ENCODE data around the gene GTF2B.
A peak's percentile ranks its signal among the peaks of the same experiment; 100 is the strongest.

DNA sequence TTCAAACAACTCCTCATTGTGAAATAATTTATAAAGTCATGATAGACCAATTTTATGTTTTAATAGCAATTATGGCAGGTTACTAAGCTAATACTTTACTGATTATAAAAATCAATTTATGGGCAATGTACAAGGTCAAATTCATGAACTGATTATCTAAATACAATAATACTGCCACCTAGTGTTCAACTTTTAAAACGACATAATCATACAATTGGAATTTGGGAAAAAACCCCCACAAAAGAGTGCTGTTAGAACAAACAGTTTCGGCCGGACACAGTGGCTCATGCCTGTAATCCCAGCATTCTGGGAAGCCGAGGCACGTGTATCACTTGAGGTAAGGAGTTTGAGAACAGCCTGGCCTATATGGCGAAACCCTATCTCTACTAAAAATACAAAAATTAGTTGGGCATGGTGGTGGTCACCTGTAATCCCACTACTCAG, 14.0 kb downstream of the GTF2B start:
- no peak for TF ChIP-seq POLR2A (IDR thresholded peaks at IDR 0.05)
- TF ChIP-seq, protein P1, sequence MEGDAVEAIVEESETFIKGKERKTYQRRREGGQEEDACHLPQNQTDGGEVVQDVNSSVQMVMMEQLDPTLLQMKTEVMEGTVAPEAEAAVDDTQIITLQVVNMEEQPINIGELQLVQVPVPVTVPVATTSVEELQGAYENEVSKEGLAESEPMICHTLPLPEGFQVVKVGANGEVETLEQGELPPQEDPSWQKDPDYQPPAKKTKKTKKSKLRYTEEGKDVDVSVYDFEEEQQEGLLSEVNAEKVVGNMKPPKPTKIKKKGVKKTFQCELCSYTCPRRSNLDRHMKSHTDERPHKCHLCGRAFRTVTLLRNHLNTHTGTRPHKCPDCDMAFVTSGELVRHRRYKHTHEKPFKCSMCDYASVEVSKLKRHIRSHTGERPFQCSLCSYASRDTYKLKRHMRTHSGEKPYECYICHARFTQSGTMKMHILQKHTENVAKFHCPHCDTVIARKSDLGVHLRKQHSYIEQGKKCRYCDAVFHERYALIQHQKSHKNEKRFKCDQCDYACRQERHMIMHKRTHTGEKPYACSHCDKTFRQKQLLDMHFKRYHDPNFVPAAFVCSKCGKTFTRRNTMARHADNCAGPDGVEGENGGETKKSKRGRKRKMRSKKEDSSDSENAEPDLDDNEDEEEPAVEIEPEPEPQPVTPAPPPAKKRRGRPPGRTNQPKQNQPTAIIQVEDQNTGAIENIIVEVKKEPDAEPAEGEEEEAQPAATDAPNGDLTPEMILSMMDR (IDR thresholded peaks at IDR 0.05): peak; percentile 59 to 67 (median 61)

All from transverse colon (tissue), 3 donors.